HepG2 (cell line): ENCODE measurements around the gene TRDN. TPM values are rescaled to one million over a fixed set of nuclear protein-coding genes. Genes with fewer than 3 reads are reported as not detected.

Experiments used
- ATAC-seq: fragments of 200-7000 bp; cut with Tn5 transposase; 3 replicates; pipeline ENCODE4 v1.9.1; 2020; ENCODE audit warnings: mild to moderate bottlenecking, moderate library complexity
- BruUV-seq: library from RNA; stranded (reverse); fragments of 400-500 nt; replicated peaks from 2 replicates; lab custom pipeline; 2021; lab: Mats Ljungman, UMichigan
- CTCF ChIA-PET: fragments of 300-600 bp; formaldehyde crosslinking; extraction: SDS; loops from one replicate; lab custom pipeline; 2021; ENCODE audit warnings: low total read pairs, inconsistent platforms, low intra/inter-chr PET ratio; lab: Yijun Ruan, JAX
- POLR2A ChIA-PET: fragments of 350-600 bp; sonication (Branson Sonifier 250); formaldehyde crosslinking; loops from one replicate; lab custom pipeline; 2020; ENCODE audit warnings: antibody characterized with exemption, inconsistent platforms; lab: Yijun Ruan, JAX
- DNase-seq: peaks from one replicate; pipeline ENCODE4 v3.0.0-alpha.2; 2015; ENCODE audit warnings: low spot score
- FAIRE-seq: peaks from 3 replicates; lab custom pipeline; 2011; peaks lifted over from hg19 to GRCh38; lab: Jason Lieb, UNC
- H2AFZ ChIP-seq: one replicate; pipeline ENCODE4 v1.6.1; 2011; ENCODE audit warnings: low read length, inconsistent platforms
- H3K27ac ChIP-seq: fragments of 300-600 bp; 3 replicates; pipeline ENCODE4 v1.8.0; 2011; ENCODE audit warnings: mixed run types, mild to moderate bottlenecking, mixed read lengths, low read length, inconsistent platforms; ENCODE audit not compliant: insufficient read depth; ENCODE audit errors: extremely low read length
- H3K27me3 ChIP-seq, 2 experiments: fragments of 200-600 bp in 1 of 2; 2 replicates in 1 of 2; 3 replicates in 1 of 2; pipeline versions ENCODE4 v1.6.0 to v1.8.0; 2011; ENCODE audit warnings: low read length in 2 of 2, mild to moderate bottlenecking in 2 of 2, moderate library complexity in 2 of 2, inconsistent platforms in 1 of 2; ENCODE audit not compliant: insufficient read depth in 2 of 2, control insufficient read depth in 1 of 2
- H3K36me3 ChIP-seq, 2 experiments: fragments of 200-600 bp in 1 of 2; replicated peaks in 1 of 2; 2 replicates in 1 of 2; 3 replicates in 1 of 2; pipeline versions ENCODE4 v1.5.1 to v1.8.0; 2011; ENCODE audit warnings: low read length in 2 of 2, inconsistent platforms in 1 of 2; ENCODE audit not compliant: insufficient read depth in 2 of 2, control insufficient read depth in 1 of 2
- H3K4me1 ChIP-seq: 2 replicates; pipeline ENCODE4 v1.5.1; 2012; ENCODE audit warnings: low read length, inconsistent platforms; ENCODE audit not compliant: insufficient read depth
- H3K4me2 ChIP-seq: 2 replicates; pipeline ENCODE4 v1.6.0; 2011; ENCODE audit warnings: low read depth, low read length, inconsistent platforms
- H3K4me3 ChIP-seq, 3 experiments: fragments of 200-600 bp in 1 of 3; sonication (generic), shearing (Covaris generic) in 1 of 3; replicated peaks in 1 of 3; 2 replicates each; pipeline ENCODE4 v1.5.1; 2011 to 2016; ENCODE audit warnings: low read length in 3 of 3, inconsistent platforms in 2 of 3, low read depth in 2 of 3, mild to moderate bottlenecking in 2 of 3, control low read depth in 1 of 3, mixed read lengths in 1 of 3; ENCODE audit not compliant: insufficient read depth in 1 of 3
- H3K79me2 ChIP-seq: one replicate; pipeline ENCODE4 v1.6.1; 2011; ENCODE audit warnings: low read length, inconsistent platforms; ENCODE audit not compliant: insufficient read depth
- H3K9ac ChIP-seq: 2 replicates; pipeline ENCODE4 v1.6.0; 2011; ENCODE audit warnings: mild to moderate bottlenecking, low read depth, low read length, inconsistent platforms; ENCODE audit not compliant: insufficient read depth
- H3K9me3 ChIP-seq: 2 replicates; pipeline ENCODE4 v1.5.1; 2012; ENCODE audit warnings: mild to moderate bottlenecking, low read length
- H4K20me1 ChIP-seq: 2 replicates; pipeline ENCODE4 v1.6.0; 2011; ENCODE audit warnings: inconsistent platforms, mild to moderate bottlenecking, low read length, moderate library complexity; ENCODE audit not compliant: insufficient read depth
- ARNT2 ChIP-seq: sonication (generic); formaldehyde crosslinking; IDR thresholded peaks from 2 replicates; pipeline ENCODE4 v1.8.0; 2022; ENCODE audit warnings: mild to moderate bottlenecking, low read depth, missing genetic modification reagents, moderate library complexity
- EEA1 ChIP-seq: sonication (generic); formaldehyde crosslinking; IDR thresholded peaks from 2 replicates; pipeline ENCODE4 v1.5.1; 2020; ENCODE audit warnings: mild to moderate bottlenecking, missing genetic modification reagents, borderline replicate concordance
- FOXK2 ChIP-seq: fragments of 450-650 bp; IDR thresholded peaks from 2 replicates; pipeline ENCODE4 v1.6.1; 2016
- IRF2 ChIP-seq: IDR thresholded peaks from 2 replicates; pipeline ENCODE4 v1.6.1; 2018; ENCODE audit warnings: missing genetic modification reagents, missing compliant biosample characterization
- KAT8 ChIP-seq: IDR thresholded peaks from 2 replicates; pipeline ENCODE4 v1.6.1; 2016; ENCODE audit warnings: missing genetic modification reagents, missing compliant biosample characterization
- KDM3A ChIP-seq: IDR thresholded peaks from 2 replicates; pipeline ENCODE4 v1.6.1; 2018; ENCODE audit warnings: low read depth, missing compliant biosample characterization
- RFX5 ChIP-seq: IDR thresholded peaks from 2 replicates; pipeline ENCODE4 v1.6.1; 2011; ENCODE audit warnings: low read depth, low read length, improper control_type of control experiment
- RXRB ChIP-seq: IDR thresholded peaks from 2 replicates; pipeline ENCODE4 v1.6.1; 2016; ENCODE audit warnings: borderline replicate concordance, missing genetic modification reagents, missing compliant biosample characterization
- ZMYM4 ChIP-seq: sonication (generic); formaldehyde crosslinking; IDR thresholded peaks from 2 replicates; pipeline ENCODE4 v1.8.1; 2023; ENCODE audit warnings: mild to moderate bottlenecking, missing genetic modification reagents
- ZNF33A ChIP-seq: sonication (generic); formaldehyde crosslinking; IDR thresholded peaks from 2 replicates; pipeline ENCODE4 v1.5.1; 2020; ENCODE audit warnings: missing genetic modification reagents, mild to moderate bottlenecking, moderate library complexity, borderline replicate concordance
- ZNF503 ChIP-seq: sonication (generic); formaldehyde crosslinking; IDR thresholded peaks from 2 replicates; pipeline ENCODE4 v1.4.0; 2020; ENCODE audit warnings: missing genetic modification reagents
- ZNF770 ChIP-seq: sonication (generic); formaldehyde crosslinking; IDR thresholded peaks from 2 replicates; pipeline ENCODE4 v1.5.0; 2020; ENCODE audit warnings: mild to moderate bottlenecking, missing genetic modification reagents
- ZNF788 ChIP-seq: sonication (generic); formaldehyde crosslinking; IDR thresholded peaks from 2 replicates; pipeline ENCODE4 v1.5.0; 2020; ENCODE audit warnings: mild to moderate bottlenecking, missing genetic modification reagents, borderline replicate concordance
- ZNF790 ChIP-seq: sonication (generic); formaldehyde crosslinking; IDR thresholded peaks from 2 replicates; pipeline ENCODE4 v1.8.0; 2022; ENCODE audit warnings: missing genetic modification reagents, mild to moderate bottlenecking, borderline replicate concordance
- ZNF878 ChIP-seq: sonication (generic); formaldehyde crosslinking; IDR thresholded peaks from 2 replicates; pipeline ENCODE4 v1.8.1; 2023; ENCODE audit warnings: mild to moderate bottlenecking, missing genetic modification reagents, moderate library complexity
- WGBS: methylation state at CpG from one replicate; pipeline ENCODE4 v1.1.6; 2017; ENCODE audit warnings: low lambda C conversion rate; 5-methylcytosine and 5-hydroxymethylcytosine counted together
- in situ Hi-C: cut with HindIII; loops from 2 replicates; pipeline ENCODE4 v1.10.0; 2017; ENCODE audit warnings: low pct_unique_long_range_greater_than_20kb; ENCODE audit not compliant: extremely low pct_ligation_motif_present
- intact Hi-C: fragments of 100-400 bp; cut with micrococcal nuclease; formaldehyde crosslinking; loops from one replicate; pipeline ENCODE4 v1.10.0; 2022; ENCODE audit not compliant: unreplicated experiment
- polyA plus RNA-seq, 8 experiments: library from polyadenylated mRNA; depleted of rRNA in 3 of 8; stranded (reverse) in 7 of 8; unstranded in 1 of 8; fragments of >200 nt; fragmentation: Illumina TruSeq in 4 of 8; extraction: Trizol in 4 of 8; gene quantifications; 2 replicates each; pipeline versions ENCODE4 v1.2.1 to v1.2.3, GENCODE V29; 2011 to 2016; ENCODE audit warnings: low read depth in 4 of 8, missing spikeins in 1 of 8, mixed read lengths in 1 of 8; ENCODE audit not compliant: insufficient read depth in 1 of 8
- total RNA-seq, 5 experiments: library from RNA; depleted of rRNA; stranded (reverse); fragments of >200 nt; fragmentation: Illumina TruSeq; extraction: Trizol; gene quantifications; 2 replicates each; pipeline ENCODE4 v1.2.3, GENCODE V29; 2016; ENCODE audit warnings: low read depth in 1 of 5
- TF ChIP-seq, protein P1 (sequence below): sonication (generic); formaldehyde crosslinking; IDR thresholded peaks from 2 replicates; pipeline ENCODE4 v1.4.0; 2020; ENCODE audit warnings: missing genetic modification reagents

TRDN gene
- total and polyA plus RNA-seq, 2 of the 13 experiments (the other 11 are each of a cell fraction or from before 2014, with no cell fraction given) = not detected

- TF ChIP-seq FOXK2 (no peak), ZNF33A (no peak), ZMYM4 (CRISPR knock-in tag) (no peak), KDM3A (no peak), RFX5 (no peak), IRF2 (CRISPR knock-in tag) (no peak)
- TF ChIP-seq, protein P1, sequence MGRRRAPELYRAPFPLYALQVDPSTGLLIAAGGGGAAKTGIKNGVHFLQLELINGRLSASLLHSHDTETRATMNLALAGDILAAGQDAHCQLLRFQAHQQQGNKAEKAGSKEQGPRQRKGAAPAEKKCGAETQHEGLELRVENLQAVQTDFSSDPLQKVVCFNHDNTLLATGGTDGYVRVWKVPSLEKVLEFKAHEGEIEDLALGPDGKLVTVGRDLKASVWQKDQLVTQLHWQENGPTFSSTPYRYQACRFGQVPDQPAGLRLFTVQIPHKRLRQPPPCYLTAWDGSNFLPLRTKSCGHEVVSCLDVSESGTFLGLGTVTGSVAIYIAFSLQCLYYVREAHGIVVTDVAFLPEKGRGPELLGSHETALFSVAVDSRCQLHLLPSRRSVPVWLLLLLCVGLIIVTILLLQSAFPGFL = no peak
- TF ChIP-seq, all 625 proteins: peak for 0
Measured at GRCh38 chr6:123447315-123447937, 189.3 kb downstream of the TRDN start (continued).

DNA sequence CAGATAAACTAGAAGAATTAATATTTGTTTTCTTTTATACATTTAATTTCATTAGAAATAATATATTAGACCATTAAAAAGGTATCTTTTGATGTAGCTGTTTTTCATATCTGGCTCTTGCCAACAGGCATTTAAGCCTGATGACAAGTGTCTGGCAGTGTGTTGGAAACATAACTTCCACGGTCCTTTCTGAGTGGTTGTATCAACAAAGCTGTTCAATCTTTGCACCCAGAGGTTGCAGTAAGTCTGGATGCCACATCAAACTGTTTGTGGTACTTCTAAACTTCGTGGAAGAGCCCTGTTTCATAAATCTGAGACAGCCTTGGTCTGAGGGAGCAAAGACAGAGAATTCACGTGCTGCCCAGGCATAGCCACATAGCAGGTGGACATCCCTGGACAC, 197.4 kb downstream of the TRDN start:
- 1% methylated on average over 3 of the region's 3 CpGs for WGBS
- no peaks in the 10 kb centered on the region for H3K79me2 ChIP-seq
- H3K27me3 ChIP-seq = no peaks in the 10 kb centered on the region
- no peak overlapping the region for H3K4me3 ChIP-seq
- H3K27ac ChIP-seq = no peak overlapping the region
- H3K9ac ChIP-seq = no peak overlapping the region
- no peaks in the 10 kb centered on the region for H3K4me1 ChIP-seq
- H2AFZ ChIP-seq = no peak overlapping the region
- DNase-seq (no peak), ATAC-seq (no peak), FAIRE-seq (no peak)
- H3K9me3 ChIP-seq = no peaks in the 10 kb centered on the region
- ChIA-PET POLR2A (no interaction called here), CTCF (no interaction called here)
- in situ Hi-C loops = no loop called here
- no TSS peak for BruUV-seq
- no peaks in the 10 kb centered on the region for H4K20me1 ChIP-seq
- no peak overlapping the region for H3K4me2 ChIP-seq
- no peaks in the 10 kb centered on the region for H3K36me3 ChIP-seq
- intact Hi-C loops = no loop called here
- TF ChIP-seq ZNF790 (CRISPR knock-in tag) (no peak), ZNF788 (CRISPR knock-in tag) (no peak), RXRB (CRISPR knock-in tag) (no peak), KAT8 (CRISPR knock-in tag) (no peak), ZNF878 (no peak), EEA1 (CRISPR knock-in tag) (no peak), ZNF503 (no peak), ZNF770 (CRISPR knock-in tag) (no peak), ARNT2 (CRISPR knock-in tag) (no peak)
